Coronary artery (tissue), 2 donors: ENCODE data around the gene ABCC6.

Source experiments
- DNase-seq: peaks from one replicate; pipeline ENCODE4 v3.0.0-alpha.2; 2017; ENCODE audit warnings: low spot score
- H3K27ac ChIP-seq, 2 donors: fragments of 200-600 bp; sonication (generic); one replicate each; pipeline ENCODE4 v1.5.1; 2016 to 2019
- H3K4me3 ChIP-seq: fragments of 200-600 bp; sonication (generic); 2 replicates; pipeline ENCODE4 v1.5.1; 2016; ENCODE audit warnings: mild to moderate bottlenecking, moderate library complexity
- TF ChIP-seq, protein P1 (sequence below): fragments of 200-600 bp; sonication (generic); IDR thresholded peaks from one replicate; pipeline ENCODE4 v1.5.1; 2019; ENCODE audit warnings: antibody characterized with exemption

The ABCC6 gene

DNA sequence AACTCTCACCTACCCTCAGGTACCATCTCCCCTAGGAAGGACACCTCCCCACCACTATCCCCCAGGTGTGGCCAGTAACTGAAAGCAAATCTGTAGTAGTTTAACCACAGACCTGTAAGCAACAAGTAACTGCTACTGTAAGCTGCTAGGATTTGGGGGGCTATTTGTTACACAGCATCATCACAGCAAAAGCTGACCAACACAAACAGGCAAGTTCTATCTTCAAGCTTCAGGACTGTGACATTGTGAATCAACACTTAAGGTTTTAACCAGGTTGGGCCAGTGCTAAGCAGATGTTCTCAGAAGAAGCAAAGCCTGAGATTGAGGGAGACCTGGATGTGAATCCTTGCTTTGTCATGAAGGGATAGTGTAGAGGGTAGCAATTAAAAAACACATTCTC lies 47.0 kb downstream of the ABCC6 start:
- no peak for DNase-seq
- TF ChIP-seq, protein P1, sequence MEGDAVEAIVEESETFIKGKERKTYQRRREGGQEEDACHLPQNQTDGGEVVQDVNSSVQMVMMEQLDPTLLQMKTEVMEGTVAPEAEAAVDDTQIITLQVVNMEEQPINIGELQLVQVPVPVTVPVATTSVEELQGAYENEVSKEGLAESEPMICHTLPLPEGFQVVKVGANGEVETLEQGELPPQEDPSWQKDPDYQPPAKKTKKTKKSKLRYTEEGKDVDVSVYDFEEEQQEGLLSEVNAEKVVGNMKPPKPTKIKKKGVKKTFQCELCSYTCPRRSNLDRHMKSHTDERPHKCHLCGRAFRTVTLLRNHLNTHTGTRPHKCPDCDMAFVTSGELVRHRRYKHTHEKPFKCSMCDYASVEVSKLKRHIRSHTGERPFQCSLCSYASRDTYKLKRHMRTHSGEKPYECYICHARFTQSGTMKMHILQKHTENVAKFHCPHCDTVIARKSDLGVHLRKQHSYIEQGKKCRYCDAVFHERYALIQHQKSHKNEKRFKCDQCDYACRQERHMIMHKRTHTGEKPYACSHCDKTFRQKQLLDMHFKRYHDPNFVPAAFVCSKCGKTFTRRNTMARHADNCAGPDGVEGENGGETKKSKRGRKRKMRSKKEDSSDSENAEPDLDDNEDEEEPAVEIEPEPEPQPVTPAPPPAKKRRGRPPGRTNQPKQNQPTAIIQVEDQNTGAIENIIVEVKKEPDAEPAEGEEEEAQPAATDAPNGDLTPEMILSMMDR: no peak
- no peak overlapping the region for H3K4me3 ChIP-seq
- no peak overlapping the region for H3K27ac ChIP-seq

DNA sequence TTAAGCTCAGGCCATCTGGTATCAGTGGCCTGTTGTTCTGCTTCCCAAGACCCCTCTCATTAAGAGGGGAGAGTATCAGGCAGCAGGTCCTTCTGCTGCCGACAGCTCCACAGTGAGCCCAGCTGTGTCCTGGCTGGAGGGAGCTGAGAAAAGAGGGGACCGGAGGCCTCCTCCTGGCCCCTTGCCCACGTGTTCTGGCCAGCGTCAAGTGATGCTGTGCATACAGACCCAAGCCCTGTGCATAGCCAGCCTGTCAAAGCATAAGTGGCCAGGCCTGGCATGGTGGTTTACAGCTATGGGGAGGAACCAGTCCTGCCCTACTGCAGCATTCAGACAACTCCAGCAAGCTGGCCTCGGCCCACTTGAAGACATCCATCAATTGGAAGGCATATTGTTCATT lies 48.0 kb downstream of the ABCC6 start:
- no peak overlapping the region for H3K4me3 ChIP-seq
- DNase-seq: no peak
- TF ChIP-seq, protein P1: no peak
- H3K27ac ChIP-seq: no peak overlapping the region

DNA sequence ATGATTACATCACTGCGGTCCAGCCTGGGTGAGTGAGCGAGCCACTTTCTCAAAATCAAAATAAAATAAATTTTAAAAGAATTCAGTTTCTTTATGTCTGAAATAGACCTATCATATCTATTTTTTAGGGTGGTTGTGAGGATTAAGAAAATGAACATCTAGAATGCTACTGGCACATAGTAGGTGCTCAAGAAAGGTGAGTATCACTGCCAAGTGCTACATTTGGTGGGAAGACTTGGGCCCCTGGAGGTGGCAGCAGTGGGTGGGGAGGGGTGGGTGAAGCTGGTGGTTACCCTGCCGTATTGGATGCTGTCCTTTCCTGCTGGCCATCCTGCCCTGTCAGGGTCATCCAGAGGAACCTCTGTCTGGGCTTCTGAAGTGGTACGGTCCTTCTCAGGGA lies 50.3 kb downstream of the ABCC6 start:
- TF ChIP-seq, protein P1: no peak
- DNase-seq: no peak

DNA sequence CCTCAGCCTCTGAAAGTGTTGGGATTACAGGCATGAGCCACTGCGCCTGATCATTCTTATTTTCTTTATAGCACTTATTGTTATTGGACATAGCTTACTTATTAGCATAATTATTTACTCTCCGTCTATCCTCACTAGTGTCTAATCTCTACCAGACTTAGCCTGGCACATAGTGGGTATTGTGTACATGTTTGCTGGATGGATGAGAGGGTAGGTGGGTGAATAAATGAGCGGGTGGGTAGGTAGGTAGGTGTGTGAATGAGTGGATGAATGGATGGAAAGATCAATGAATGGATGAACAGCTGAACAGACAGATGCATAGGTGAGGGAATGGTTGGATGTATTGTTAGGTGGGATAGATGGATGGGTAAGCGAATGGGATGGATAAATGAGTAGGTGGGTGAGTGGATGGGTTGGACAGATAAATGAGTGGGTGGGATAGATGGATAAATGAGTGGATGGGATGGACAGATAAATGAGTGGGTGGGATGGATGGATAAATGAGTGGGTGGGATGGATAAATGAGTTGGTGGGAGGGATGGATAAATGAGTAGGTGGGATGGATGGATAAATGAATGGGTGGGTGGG lies 51.9 kb downstream of the ABCC6 start:
- Histone ChIP-seq H3K4me3 (no peak overlapping the region), H3K27ac (no peak overlapping the region)
- no peak for DNase-seq
- TF ChIP-seq, protein P1: no peak

More for the DNA sequence above, 50.3 kb downstream of the ABCC6 start:
- Histone ChIP-seq H3K27ac (no peak overlapping the region), H3K4me3 (no peak overlapping the region)

DNA sequence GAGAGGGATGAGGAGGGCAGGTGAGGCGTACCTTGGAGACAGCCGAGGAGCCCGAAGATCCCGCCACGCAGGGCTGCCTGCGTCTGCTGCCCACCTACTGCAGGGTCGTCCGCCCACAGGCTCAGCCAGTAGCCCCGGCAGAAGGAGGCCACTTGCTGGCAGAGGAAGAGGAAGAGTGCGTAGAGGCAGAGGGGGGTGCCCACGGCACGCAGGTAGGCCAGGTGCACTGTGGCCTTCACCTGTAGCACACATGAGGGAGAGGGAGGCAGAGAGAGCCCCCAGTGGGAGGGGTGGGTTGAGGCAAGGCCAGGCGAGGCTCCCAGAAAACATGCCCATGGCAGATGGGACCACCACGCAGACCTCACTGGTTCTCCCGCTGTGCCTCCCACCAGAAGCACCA lies 53.7 kb downstream of the ABCC6 start:
- Histone ChIP-seq H3K4me3 (no peak overlapping the region), H3K27ac (no peak overlapping the region)
- DNase-seq: no peak
- TF ChIP-seq, protein P1: no peak

DNA sequence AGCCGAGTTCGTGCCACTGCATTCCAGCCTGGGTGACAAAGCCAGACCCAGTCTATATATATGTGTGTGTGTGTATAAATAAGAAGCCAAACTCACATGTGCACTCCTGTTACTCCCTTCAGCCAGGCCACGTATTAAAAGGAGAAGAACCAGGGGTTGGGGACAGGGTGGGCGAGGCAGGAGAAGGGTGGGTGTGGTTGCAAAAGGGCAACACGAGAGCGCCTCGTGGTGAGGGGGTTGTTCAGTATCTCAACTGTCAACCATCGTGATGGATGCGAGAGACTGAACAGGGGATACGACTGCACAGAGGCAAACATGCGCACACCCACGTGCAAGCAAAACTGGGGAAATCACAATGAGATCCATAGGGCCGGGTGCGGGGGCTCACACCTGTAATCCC lies 54.9 kb downstream of the ABCC6 start:
- H3K4me3 ChIP-seq: no peak overlapping the region
- DNase-seq: no peak
- no peak overlapping the region for H3K27ac ChIP-seq
- TF ChIP-seq, protein P1: no peak

DNA sequence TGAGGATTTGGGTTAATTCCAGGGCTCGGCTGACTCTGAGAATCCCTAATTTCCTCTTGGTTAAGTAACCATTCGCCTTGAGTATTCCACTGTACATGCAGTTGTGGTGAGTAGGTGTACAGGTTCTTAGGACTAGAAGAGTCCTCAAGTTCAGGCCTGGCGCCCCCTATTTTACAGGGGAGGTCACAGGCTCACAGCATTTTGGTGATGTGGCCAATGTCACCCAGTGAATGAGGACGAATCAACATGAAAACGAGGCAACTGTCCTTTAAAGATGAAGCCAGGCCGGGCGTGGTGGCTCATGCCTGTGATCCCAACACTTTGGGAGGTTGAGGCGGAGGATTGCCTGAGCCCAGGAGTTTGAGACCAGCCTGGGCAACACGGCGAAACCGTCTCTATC lies 55.4 kb downstream of the ABCC6 start:
- H3K4me3 ChIP-seq: no peak overlapping the region
- no peak overlapping the region for H3K27ac ChIP-seq
- DNase-seq: no peak
- TF ChIP-seq, protein P1: no peak
